ENCODE results near the gene KIF15. TPM values are rescaled to one million over a fixed set of nuclear protein-coding genes. Genes with fewer than 3 reads are reported as not detected.

The KIF15 gene, protein sequence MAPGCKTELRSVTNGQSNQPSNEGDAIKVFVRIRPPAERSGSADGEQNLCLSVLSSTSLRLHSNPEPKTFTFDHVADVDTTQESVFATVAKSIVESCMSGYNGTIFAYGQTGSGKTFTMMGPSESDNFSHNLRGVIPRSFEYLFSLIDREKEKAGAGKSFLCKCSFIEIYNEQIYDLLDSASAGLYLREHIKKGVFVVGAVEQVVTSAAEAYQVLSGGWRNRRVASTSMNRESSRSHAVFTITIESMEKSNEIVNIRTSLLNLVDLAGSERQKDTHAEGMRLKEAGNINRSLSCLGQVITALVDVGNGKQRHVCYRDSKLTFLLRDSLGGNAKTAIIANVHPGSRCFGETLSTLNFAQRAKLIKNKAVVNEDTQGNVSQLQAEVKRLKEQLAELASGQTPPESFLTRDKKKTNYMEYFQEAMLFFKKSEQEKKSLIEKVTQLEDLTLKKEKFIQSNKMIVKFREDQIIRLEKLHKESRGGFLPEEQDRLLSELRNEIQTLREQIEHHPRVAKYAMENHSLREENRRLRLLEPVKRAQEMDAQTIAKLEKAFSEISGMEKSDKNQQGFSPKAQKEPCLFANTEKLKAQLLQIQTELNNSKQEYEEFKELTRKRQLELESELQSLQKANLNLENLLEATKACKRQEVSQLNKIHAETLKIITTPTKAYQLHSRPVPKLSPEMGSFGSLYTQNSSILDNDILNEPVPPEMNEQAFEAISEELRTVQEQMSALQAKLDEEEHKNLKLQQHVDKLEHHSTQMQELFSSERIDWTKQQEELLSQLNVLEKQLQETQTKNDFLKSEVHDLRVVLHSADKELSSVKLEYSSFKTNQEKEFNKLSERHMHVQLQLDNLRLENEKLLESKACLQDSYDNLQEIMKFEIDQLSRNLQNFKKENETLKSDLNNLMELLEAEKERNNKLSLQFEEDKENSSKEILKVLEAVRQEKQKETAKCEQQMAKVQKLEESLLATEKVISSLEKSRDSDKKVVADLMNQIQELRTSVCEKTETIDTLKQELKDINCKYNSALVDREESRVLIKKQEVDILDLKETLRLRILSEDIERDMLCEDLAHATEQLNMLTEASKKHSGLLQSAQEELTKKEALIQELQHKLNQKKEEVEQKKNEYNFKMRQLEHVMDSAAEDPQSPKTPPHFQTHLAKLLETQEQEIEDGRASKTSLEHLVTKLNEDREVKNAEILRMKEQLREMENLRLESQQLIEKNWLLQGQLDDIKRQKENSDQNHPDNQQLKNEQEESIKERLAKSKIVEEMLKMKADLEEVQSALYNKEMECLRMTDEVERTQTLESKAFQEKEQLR (N-terminal part only)
- polyA plus RNA-seq, result 0.53 to 2.8 TPM (median 2.1 TPM) in 3 replicates
- polyA plus RNA-seq (2011; ENCODE audit: low read depth), result 0.79 TPM
- 0.71 and 0.90 TPM in 2 replicates for polyA plus RNA-seq (2011; cell fraction: cytosol; rRNA removed)
- 0.83 and 1.0 TPM in 2 replicates for polyA plus RNA-seq (2011; cell fraction: nucleus; rRNA removed)
- 0.20 and 2.2 TPM in 2 replicates for polyA plus RNA-seq (2012; ENCODE audit: low replicate concordance)
- polyA minus RNA-seq, result 0.66 to 3.9 TPM (median 0.72 TPM) in 3 replicates
- 0.38 TPM for polyA minus RNA-seq (2011; cell fraction: cytosol; rRNA and poly(A)+ RNA removed)
- polyA minus RNA-seq (2011; cell fraction: nucleus; rRNA and poly(A)+ RNA removed), result 0.53 and 0.78 TPM in 2 replicates

DNA sequence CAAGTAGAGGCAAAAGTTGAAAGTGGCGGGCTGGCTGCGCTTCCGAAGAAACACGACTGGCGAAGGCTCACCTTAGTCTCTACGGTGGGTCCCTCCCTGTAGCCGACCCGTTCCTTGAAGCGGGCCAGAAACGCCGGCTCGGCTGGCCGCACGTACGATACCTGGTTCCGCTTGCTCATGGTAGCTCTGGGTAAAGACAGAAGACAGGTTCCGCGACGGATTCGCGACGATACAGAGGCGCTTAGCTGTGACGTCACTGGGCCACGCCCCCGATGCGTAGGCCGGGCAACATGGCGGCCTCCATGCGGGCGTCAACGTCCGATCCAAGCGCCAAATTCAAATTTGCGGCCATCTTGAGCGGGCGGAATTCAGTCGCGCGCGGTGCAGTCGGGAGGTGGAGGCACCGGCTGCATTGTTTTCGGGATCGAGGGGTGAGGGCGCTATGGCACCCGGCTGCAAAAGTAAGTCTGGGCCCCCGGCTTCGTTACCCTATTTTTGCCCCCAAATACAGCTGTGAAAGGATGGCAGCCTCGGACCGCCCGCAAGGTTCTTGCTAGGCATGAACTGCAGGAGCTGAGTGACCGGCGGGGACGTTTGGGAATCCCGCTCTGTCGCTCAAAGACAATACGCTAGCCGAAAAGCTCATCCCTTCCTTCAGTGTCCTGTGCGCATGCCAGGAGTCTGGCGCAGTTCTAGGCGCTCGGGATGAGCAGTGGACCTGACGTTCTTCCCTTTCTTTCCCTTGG is at the start of gene KIF15, which contains the start of gene KIAA1143:
KIF15 (plus strand) TSS at position 371 of the 746 bp plus-strand sequence; CDS start at position 443, 72 bp downstream.
KIAA1143 (minus strand) TSS at position 196 of the 746 bp plus-strand sequence; CDS start at position 179, 17 bp downstream.
- no peak for TF ChIP-seq EZH2 (IDR thresholded peaks at IDR 0.05; ENCODE audit: low read length)
- TF ChIP-seq, protein P1, sequence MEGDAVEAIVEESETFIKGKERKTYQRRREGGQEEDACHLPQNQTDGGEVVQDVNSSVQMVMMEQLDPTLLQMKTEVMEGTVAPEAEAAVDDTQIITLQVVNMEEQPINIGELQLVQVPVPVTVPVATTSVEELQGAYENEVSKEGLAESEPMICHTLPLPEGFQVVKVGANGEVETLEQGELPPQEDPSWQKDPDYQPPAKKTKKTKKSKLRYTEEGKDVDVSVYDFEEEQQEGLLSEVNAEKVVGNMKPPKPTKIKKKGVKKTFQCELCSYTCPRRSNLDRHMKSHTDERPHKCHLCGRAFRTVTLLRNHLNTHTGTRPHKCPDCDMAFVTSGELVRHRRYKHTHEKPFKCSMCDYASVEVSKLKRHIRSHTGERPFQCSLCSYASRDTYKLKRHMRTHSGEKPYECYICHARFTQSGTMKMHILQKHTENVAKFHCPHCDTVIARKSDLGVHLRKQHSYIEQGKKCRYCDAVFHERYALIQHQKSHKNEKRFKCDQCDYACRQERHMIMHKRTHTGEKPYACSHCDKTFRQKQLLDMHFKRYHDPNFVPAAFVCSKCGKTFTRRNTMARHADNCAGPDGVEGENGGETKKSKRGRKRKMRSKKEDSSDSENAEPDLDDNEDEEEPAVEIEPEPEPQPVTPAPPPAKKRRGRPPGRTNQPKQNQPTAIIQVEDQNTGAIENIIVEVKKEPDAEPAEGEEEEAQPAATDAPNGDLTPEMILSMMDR (optimal IDR thresholded peaks at IDR 0.05 in 1 of 3, IDR thresholded peaks at IDR 0.05 in 1 of 3, conservative IDR thresholded peaks at IDR 0.05 in 1 of 3; ENCODE audit: extremely low read depth in 1 of 3, insufficient read depth in 2 of 3, low read length in 3 of 3), result peak in 2 of 3 experiments; percentile 5 to 47
- no peak for FAIRE-seq

More for the DNA sequence above, at the start of gene KIF15, which contains the start of gene KIAA1143:
- Histone ChIP-seq H3K36me3 (ENCODE audit: control insufficient read depth in 2 of 2, extremely low read depth in 1 of 2, insufficient read depth in 2 of 2, low read length in 2 of 2) (peaks cover 0 to 7% of the 10 kb centered on the region in 2 experiments), H3K9me3 (ENCODE audit: control insufficient read depth, low read depth, low read length) (no peaks in the 10 kb centered on the region), H2AFZ (ENCODE audit: control insufficient read depth, low read length) (peak within 1 kb of the TSS; percentile 100), H3K9me1 (ENCODE audit: control insufficient read depth, extremely low read depth, insufficient read depth, low read length) (no peaks in the 10 kb centered on the region), H3K4me2 (ENCODE audit: control insufficient read depth, extremely low read depth, insufficient read depth, low read depth, low read length) (peak within 1 kb of the TSS; percentile 99), H3K4me1 (ENCODE audit: control insufficient read depth, extremely low read depth, insufficient read depth, low read length) (peaks cover 9% of the 10 kb centered on the region), H3K4me3 (ENCODE audit: control insufficient read depth in 2 of 3, extremely low read depth in 1 of 3, insufficient read depth in 2 of 3, low read depth in 1 of 3, low read length in 3 of 3) (peak within 1 kb of the TSS; percentile 63 to 98 (median 93)), H3K27ac (ENCODE audit: control insufficient read depth, insufficient read depth, low read length) (peak within 1 kb of the TSS; percentile 79), H3K9ac (ENCODE audit: control insufficient read depth, extremely low read depth, insufficient read depth, low read length) (peak within 1 kb of the TSS; percentile 85), H3K27me3 (ENCODE audit: control insufficient read depth, extremely low read depth, insufficient read depth, low read length) (no peaks in the 10 kb centered on the region), H4K20me1 (ENCODE audit: control insufficient read depth, extremely low read depth, insufficient read depth, low read length) (no peaks in the 10 kb centered on the region), H3K79me2 (ENCODE audit: control insufficient read depth, insufficient read depth, low read length) (peaks cover 53% of the 10 kb centered on the region)
- dilution Hi-C loops (cut with MboI; ENCODE audit: extremely low pct_ligation_motif_present, low sequenced_read_pairs), result no loop called here
- peak; percentile 52 for DNase-seq (ENCODE audit: low read depth, low spot score)
